ENCODE measurements around the gene TNPO2. TPM values are rescaled to one million over a fixed set of nuclear protein-coding genes. Genes with fewer than 3 reads are reported as not detected.

The TNPO2 gene
- total RNA-seq, 4 donors from 2014 or later, result 25.5 to 57.8 (median 43.5) TPM

- Histone ChIP-seq H3K27me3 (no peaks in the 10 kb centered on the region), H3K4me1 (no peaks in the 10 kb centered on the region), H3K27ac (no peak overlapping the region), H3K9me3 (no peaks in the 10 kb centered on the region), H3K4me3 (no peak overlapping the region), H3K36me3 (peaks cover 0 to 28% (median 0%) of the 10 kb centered on the region in 3 donors)
- no peak for DNase-seq
- intact Hi-C loops (cut with DNase I), result no loop called here
- 100% methylated on average over 1 to 2 of the region's 12 CpGs for WGBS, 2 donors
- TF ChIP-seq CTCF (IDR thresholded peaks at IDR 0.05), result no peak
- TF ChIP-seq POLR2A (IDR thresholded peaks at IDR 0.05), result no peak
Observed at GRCh38 chr19:12689012-12689411, 34.7 kb downstream of the TNPO2 start.

GRCh38 chr19:12687496-12688196, 36.1 kb downstream of the TNPO2 start, which contains the start of gene GNG14:
TSS of gene GNG14 (plus strand) at chr19:12687998. CDS start at chr19:12688049, 51 bp downstream.
- intact Hi-C loops (cut with DNase I), result no loop called here
- 40 to 100% methylated on average over 1 to 3 of the region's 9 CpGs for WGBS, 2 donors
- TF ChIP-seq CTCF (IDR thresholded peaks at IDR 0.05), result no peak
- TF ChIP-seq POLR2A (IDR thresholded peaks at IDR 0.05), result no peak
- Histone ChIP-seq H3K36me3 (peaks cover 0 to 23% (median 0%) of the 10 kb centered on the region in 3 donors), H3K4me1 (no peaks in the 10 kb centered on the region), H3K27ac (no peak within 1 kb of the TSS), H3K27me3 (no peaks in the 10 kb centered on the region), H3K9me3 (no peaks in the 10 kb centered on the region), H3K4me3 (no peak within 1 kb of the TSS)
- DNase-seq, result no peak

- no peaks in the 10 kb centered on the region for H3K9me3 ChIP-seq
- no peak for DNase-seq
- WGBS, 2 donors, result 80 to 89% methylated on average over 3 of the region's 3 CpGs
- no peak overlapping the region for H3K4me3 ChIP-seq
- no peak overlapping the region for H3K27ac ChIP-seq
- TF ChIP-seq CTCF (IDR thresholded peaks at IDR 0.05), result no peak
- no peak for TF ChIP-seq POLR2A (IDR thresholded peaks at IDR 0.05)
- peaks cover 0 to 8% (median 6%) of the 10 kb centered on the region in 3 donors for H3K4me1 ChIP-seq
- H3K27me3 ChIP-seq, result no peaks in the 10 kb centered on the region
- H3K36me3 ChIP-seq, result peaks cover 0 to 19% (median 0%) of the 10 kb centered on the region in 3 donors
- intact Hi-C loops (cut with DNase I), result no loop called here
Observed at GRCh38 chr19:12685831-12686230, 37.9 kb downstream of the TNPO2 start.

GRCh38 chr19:12681074-12681987, 42.4 kb downstream of the TNPO2 start, which contains the start of gene DHPS:
TSS of gene DHPS (minus strand) at chr19:12681880. CDS start at chr19:12681766, 114 bp downstream.
- peak within 1 kb of the TSS; percentile 79 to 100 (median 93) for H3K4me3 ChIP-seq
- no peaks in the 10 kb centered on the region for H3K9me3 ChIP-seq
- peaks cover 20 to 40% (median 24%) of the 10 kb centered on the region in 3 donors for H3K36me3 ChIP-seq
- H3K27ac ChIP-seq, result peak within 1 kb of the TSS; percentile 96 to 99 (median 97)
- intact Hi-C loops (cut with DNase I), result no loop called here
- peak; percentile 66 for DNase-seq
- TF ChIP-seq CTCF (IDR thresholded peaks at IDR 0.05) (peak in 2 of 6 experiments; percentile 9 to 16), POLR2A (IDR thresholded peaks at IDR 0.05) (peak in 2 of 4 donors; percentile 55 to 58)
- no peaks in the 10 kb centered on the region for H3K27me3 ChIP-seq
- 0 to 1% methylated on average over 26 to 39 of the region's 68 CpGs for WGBS, 2 donors
- peaks cover 0 to 28% (median 18%) of the 10 kb centered on the region in 3 donors for H3K4me1 ChIP-seq

Measured in esophagus squamous epithelium (tissue), 5 donors.